ENCODE results near the gene MNX1.

The MNX1 gene

DNA sequence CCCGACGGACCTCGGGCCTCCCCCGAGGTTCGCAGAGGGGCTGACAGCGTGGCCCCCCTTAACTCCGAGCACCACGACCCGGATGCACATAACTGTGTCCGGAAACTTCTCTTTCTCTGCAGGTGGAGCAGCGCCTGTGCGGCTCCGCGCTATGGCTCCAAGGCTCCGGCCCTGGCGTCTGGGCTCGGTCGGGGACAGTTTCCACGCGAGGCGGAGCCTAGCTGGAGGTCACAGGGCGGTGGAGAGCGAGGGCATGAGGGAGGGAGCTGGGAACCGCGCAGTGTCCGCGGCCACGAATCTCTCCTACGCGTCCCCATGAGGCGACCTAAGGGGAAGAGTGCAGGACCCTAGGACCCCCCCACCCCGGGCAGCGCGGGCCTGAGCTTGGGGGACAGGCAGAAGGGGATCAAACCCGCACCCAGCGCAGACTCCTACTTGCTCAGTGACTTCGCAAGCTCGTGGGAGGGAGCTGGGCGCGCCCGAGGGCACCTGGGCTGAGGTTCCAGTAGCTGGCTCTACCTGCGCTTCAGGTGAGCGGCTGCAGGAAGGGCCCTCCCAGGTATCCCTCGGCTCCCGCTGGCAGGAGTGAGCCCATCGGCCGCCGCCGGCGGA, 8.6 kb upstream of the MNX1 start:
- H3K27ac ChIP-seq (ENCODE audit: low read depth, low read length): no peak overlapping the region
- H3K9me3 ChIP-seq (ENCODE audit: low read length): no peaks in the 10 kb centered on the region
- H3K27me3 ChIP-seq (ENCODE audit: control insufficient read depth in 1 of 2, insufficient read depth in 2 of 2, low read length in 2 of 2): peaks cover 62 to 95% of the 10 kb centered on the region in 2 donors
- H3K36me3 ChIP-seq (ENCODE audit: insufficient read depth, low read length): no peaks in the 10 kb centered on the region
- H3K9ac ChIP-seq (ENCODE audit: low read length): no peak overlapping the region
- no peak overlapping the region for H3K4me3 ChIP-seq (ENCODE audit: low read depth in 1 of 2, low read length in 2 of 2)
- H3K4me1 ChIP-seq (ENCODE audit: insufficient read depth, low read length): peaks cover 16% of the 10 kb centered on the region

DNA sequence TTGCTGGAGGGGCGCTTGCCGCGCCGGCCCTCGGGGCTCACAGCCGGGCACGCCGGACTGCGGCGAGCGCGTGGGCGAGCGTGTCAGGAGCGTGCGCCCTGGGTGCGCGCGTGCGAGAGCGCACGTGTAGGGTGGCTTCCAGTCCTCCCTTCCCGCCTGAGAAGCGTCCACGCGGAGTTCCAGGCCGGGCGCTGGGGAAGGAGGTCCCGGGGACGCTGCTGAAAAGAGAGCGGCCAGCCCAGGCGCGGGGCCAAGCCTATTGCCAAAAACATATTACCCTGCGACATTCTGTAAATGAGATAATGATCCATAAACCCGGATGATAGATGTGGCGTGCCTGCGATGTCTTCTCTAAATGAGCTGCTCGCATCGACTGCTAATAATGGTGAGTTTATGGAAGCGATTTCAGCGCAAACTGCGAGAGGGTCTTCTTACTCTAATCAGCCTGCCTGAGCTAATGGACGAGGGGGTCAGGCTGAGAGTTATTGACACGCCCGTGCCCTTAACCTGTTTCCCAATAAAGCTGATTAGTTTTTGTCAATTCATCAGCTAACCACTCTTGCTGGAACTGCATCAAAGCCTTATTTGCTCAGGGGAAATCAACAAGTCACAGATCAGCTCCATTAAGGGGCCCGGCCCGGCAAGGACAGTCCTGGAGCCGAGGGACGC, 8.0 kb upstream of the MNX1 start:
- Histone ChIP-seq H3K4me3 (ENCODE audit: low read depth in 1 of 2, low read length in 2 of 2) (no peak overlapping the region), H3K27me3 (ENCODE audit: control insufficient read depth in 1 of 2, insufficient read depth in 2 of 2, low read length in 2 of 2) (peaks cover 61 to 100% of the 10 kb centered on the region in 2 donors)

DNA sequence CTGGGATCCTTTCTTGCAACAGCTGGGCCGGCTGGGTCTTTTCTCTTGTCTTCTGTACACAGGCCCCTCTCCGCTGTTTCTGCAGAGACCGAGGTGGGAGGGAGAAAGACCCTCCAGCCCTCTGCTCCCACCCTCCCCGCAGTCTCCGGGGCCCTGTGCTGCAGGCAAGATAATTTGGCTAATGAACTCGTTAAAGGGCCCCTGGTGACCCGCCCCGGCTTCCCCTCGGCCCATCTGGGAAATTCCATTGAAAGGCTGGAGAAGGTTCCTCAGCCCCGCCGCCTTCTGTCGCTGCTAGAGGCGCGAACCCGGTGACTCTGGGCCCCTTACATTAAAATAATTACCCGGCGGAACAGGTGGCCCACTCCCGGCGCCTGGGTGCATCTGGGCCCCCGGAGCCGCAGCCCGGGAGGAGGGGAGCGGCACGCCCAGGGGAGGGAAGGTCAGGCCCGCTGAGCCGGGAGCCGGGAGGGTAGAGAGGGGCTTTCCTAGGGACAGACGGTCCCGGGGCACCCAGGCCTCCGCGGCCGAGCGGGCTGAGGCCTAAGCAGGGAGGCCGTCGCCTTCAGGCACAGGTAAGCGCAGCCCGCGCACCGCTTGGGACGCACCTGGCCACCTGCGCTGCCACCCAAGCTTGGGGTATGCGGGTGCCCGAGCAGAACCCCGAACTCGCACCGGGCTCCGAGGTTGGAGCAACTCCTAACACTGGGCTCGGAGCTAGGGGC, 7.3 kb upstream of the MNX1 start:
- Histone ChIP-seq H3K4me1 (ENCODE audit: insufficient read depth, low read length) (peaks cover 16% of the 10 kb centered on the region), H3K4me3 (ENCODE audit: low read depth in 1 of 2, low read length in 2 of 2) (no peak overlapping the region), H3K9ac (ENCODE audit: low read length) (no peak overlapping the region), H3K27ac (ENCODE audit: low read depth, low read length) (no peak overlapping the region), H3K9me3 (ENCODE audit: low read length) (no peaks in the 10 kb centered on the region), H3K36me3 (ENCODE audit: insufficient read depth, low read length) (no peaks in the 10 kb centered on the region), H3K27me3 (ENCODE audit: control insufficient read depth in 1 of 2, insufficient read depth in 2 of 2, low read length in 2 of 2) (peaks cover 54 to 100% of the 10 kb centered on the region in 2 donors)

More for the DNA sequence above, 8.0 kb upstream of the MNX1 start:
- Histone ChIP-seq H3K9ac (ENCODE audit: low read length) (no peak overlapping the region), H3K9me3 (ENCODE audit: low read length) (no peaks in the 10 kb centered on the region), H3K4me1 (ENCODE audit: insufficient read depth, low read length) (peaks cover 16% of the 10 kb centered on the region), H3K36me3 (ENCODE audit: insufficient read depth, low read length) (no peaks in the 10 kb centered on the region), H3K27ac (ENCODE audit: low read depth, low read length) (no peak overlapping the region)

DNA sequence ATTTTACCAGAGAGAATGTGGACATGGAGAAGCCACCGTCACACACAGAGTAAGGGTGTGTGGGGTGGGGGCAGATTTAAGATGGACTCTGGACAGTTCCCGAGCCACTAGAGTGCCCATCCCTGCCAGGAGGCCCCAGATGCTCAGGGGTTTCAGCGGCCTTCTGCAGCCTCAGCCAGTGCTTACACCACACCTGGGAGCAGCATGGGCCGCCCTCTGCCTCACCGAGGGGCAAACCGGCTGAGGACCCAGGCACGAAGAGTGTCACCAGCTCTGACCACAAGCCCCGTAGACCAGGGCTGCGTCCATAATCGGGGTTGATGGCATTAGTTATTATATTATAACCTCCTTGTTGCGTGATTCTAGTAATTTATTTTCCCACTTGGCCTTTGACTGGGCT, 6.7 kb upstream of the MNX1 start:
- Histone ChIP-seq H3K27me3 (ENCODE audit: control insufficient read depth in 1 of 2, insufficient read depth in 2 of 2, low read length in 2 of 2) (peaks cover 48 to 98% of the 10 kb centered on the region in 2 donors), H3K36me3 (ENCODE audit: insufficient read depth, low read length) (no peaks in the 10 kb centered on the region), H3K4me3 (ENCODE audit: low read depth in 1 of 2, low read length in 2 of 2) (no peak overlapping the region), H3K9ac (ENCODE audit: low read length) (no peak overlapping the region), H3K9me3 (ENCODE audit: low read length) (no peaks in the 10 kb centered on the region), H3K27ac (ENCODE audit: low read depth, low read length) (no peak overlapping the region), H3K4me1 (ENCODE audit: insufficient read depth, low read length) (peaks cover 16% of the 10 kb centered on the region)

DNA sequence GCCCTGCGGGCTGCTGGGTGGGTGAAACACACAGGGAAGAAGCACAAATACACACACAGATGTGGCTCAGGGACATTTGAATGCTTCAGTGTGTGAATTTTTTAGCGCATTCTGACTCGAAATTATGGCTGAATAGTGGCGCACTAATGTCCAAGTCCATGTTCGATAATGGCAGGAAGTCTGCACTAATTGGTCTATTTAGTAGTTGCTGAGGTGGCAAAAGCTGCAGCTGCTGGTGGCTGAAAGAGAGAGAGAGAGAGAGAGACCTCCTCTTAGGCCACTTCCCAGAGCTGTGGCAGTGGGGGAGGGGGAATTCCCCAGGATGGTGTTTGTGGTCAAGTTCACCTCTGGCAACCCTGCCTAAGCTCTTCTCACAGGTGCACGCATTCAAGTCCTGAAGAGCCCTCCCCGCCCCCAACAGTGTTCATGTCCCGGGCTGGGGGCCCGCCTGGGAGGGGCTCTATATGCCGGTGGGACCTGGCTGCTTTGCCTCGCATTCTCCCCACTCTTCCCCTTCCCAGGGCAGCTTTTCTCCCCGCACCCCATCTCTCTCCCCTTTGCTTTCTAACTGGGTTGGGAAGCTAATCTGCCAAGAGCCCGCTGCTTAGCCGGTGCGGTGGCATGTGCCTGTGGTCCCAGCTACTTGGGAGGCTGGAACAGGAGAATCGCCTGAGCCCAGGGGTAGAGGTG, 6.0 kb upstream of the MNX1 start:
- peaks cover 47 to 97% of the 10 kb centered on the region in 2 donors for H3K27me3 ChIP-seq (ENCODE audit: control insufficient read depth in 1 of 2, insufficient read depth in 2 of 2, low read length in 2 of 2)
- no peak overlapping the region for H3K4me3 ChIP-seq (ENCODE audit: low read depth in 1 of 2, low read length in 2 of 2)
- H3K4me1 ChIP-seq (ENCODE audit: insufficient read depth, low read length): peaks cover 16% of the 10 kb centered on the region
- no peaks in the 10 kb centered on the region for H3K36me3 ChIP-seq (ENCODE audit: insufficient read depth, low read length)
- no peak overlapping the region for H3K27ac ChIP-seq (ENCODE audit: low read depth, low read length)
- H3K9ac ChIP-seq (ENCODE audit: low read length): no peak overlapping the region
- no peaks in the 10 kb centered on the region for H3K9me3 ChIP-seq (ENCODE audit: low read length)

DNA sequence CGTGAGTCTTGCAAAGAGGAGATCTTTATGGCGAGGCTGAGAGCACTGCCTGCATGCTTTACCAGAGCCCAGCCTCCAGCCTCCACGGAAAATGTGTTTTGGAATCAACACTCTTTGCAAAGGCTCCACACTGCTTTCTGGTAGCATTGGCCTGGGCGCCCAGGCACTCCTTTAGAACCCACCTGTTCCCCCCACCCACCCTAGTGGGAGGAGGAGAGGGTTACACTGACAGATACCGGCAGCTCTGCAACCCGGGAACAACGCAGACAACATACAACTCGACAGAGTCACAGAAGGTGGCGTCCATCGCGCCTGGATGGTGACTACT, 5.5 kb upstream of the MNX1 start:
- no peak overlapping the region for H3K9ac ChIP-seq (ENCODE audit: low read length)
- no peaks in the 10 kb centered on the region for H3K36me3 ChIP-seq (ENCODE audit: insufficient read depth, low read length)
- peaks cover 45 to 97% of the 10 kb centered on the region in 2 donors for H3K27me3 ChIP-seq (ENCODE audit: control insufficient read depth in 1 of 2, insufficient read depth in 2 of 2, low read length in 2 of 2)
- H3K9me3 ChIP-seq (ENCODE audit: low read length): no peaks in the 10 kb centered on the region
- no peak overlapping the region for H3K27ac ChIP-seq (ENCODE audit: low read depth, low read length)
- H3K4me3 ChIP-seq (ENCODE audit: low read depth in 1 of 2, low read length in 2 of 2): no peak overlapping the region
- peaks cover 16% of the 10 kb centered on the region for H3K4me1 ChIP-seq (ENCODE audit: insufficient read depth, low read length)

DNA sequence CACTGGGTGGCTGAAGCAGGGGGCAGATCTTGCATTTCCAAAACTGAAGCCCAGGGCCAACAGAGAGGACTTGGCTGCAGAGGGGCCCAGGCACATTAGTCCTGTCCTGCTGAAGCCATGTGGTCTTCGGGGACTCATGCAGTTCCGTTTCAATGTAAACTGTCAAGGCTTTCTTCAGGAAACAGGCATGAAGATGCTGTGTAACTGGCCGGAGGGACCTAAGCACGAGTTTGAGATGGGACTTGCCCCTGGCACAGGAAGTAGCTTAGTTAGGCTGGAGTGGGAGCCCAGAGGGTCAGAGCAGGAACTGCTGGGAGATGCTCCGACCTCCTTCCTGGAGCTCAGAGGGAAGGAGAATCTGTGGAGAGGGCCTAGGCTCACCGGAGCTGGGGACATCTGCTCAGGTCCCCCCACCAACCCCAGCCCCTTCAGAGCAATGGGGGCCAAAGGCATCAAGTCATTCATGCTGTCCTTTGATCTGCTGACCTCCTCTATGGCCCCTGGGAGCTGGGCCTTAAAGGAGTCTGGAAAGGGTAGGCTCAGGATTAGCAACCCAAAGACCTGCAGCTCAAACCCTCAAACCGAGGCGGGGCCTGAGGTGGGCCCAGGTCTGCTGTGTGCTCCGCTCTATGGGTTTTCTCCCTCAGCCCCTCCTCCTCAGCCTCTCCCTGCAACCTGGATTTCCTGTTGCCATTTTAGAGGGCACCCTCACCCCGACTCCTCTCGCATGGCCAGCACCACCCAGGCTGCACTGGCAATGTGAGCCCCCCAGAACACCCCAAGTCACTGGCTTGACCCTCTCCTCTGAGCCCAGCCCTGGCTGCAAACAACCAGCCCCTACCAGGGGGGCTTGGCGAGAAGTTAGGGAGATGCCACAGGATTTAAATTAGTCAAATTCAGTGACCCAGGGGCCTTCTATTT, 4.4 kb upstream of the MNX1 start:
- Histone ChIP-seq H3K9ac (ENCODE audit: low read length) (no peak overlapping the region), H3K4me1 (ENCODE audit: insufficient read depth, low read length) (peaks cover 6% of the 10 kb centered on the region), H3K36me3 (ENCODE audit: insufficient read depth, low read length) (no peaks in the 10 kb centered on the region), H3K27ac (ENCODE audit: low read depth, low read length) (no peak overlapping the region), H3K27me3 (ENCODE audit: control insufficient read depth in 1 of 2, insufficient read depth in 2 of 2, low read length in 2 of 2) (peaks cover 34 to 89% of the 10 kb centered on the region in 2 donors), H3K4me3 (ENCODE audit: low read depth in 1 of 2, low read length in 2 of 2) (no peak overlapping the region), H3K9me3 (ENCODE audit: low read length) (no peaks in the 10 kb centered on the region)

DNA sequence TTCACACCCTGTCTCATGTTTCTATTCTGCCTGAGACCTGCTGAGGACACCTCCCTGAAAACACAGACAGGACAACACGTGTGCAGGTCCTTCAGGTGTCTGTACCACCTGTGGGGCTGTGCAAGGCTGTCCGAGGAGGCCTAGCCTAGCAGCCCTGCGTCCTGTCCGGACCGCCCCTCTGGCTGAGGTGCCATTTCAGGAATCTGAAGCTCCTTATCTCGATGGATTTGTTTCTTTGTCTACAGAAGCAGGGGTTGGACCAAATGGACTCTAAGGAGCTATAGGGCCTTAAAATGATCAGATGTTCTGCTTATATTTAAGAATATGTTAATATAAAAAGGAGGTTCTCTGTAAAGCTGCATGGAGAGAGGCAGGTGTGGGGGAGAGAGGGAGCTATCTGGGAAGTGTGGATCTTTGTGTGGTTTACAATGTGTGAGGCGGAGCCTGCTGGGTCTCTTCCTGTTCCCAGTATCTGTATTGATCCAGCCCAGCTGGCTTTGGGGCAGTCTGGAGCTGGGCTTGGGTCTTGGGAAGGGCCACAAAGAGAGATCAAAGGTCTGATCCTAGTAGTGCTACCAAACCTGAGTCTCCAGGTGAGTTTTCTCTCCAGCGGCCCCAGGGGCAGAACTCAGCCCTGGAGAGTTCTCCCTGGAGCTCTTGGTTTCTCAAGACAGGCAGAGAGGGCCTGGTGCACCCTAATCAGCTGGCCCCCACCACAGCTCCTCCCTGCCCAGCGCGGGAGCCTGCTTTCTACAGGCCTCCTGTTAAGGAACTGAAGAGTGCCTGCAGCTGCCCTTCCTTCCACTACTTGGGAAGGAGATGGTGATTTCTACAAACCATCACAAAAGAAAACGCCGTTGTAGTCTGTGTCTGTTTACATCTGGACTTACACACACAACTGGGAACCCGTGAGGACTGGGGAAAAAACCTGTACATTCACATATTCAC, 3.4 kb upstream of the MNX1 start:
- H3K4me1 ChIP-seq (ENCODE audit: insufficient read depth, low read length): peaks cover 3% of the 10 kb centered on the region
- H3K27ac ChIP-seq (ENCODE audit: low read depth, low read length): no peak overlapping the region
- no peak overlapping the region for H3K9ac ChIP-seq (ENCODE audit: low read length)
- H3K4me3 ChIP-seq (ENCODE audit: low read depth in 1 of 2, low read length in 2 of 2): no peak overlapping the region
- peaks cover 24 to 86% of the 10 kb centered on the region in 2 donors for H3K27me3 ChIP-seq (ENCODE audit: control insufficient read depth in 1 of 2, insufficient read depth in 2 of 2, low read length in 2 of 2)
- no peaks in the 10 kb centered on the region for H3K9me3 ChIP-seq (ENCODE audit: low read length)
- no peaks in the 10 kb centered on the region for H3K36me3 ChIP-seq (ENCODE audit: insufficient read depth, low read length)

DNA sequence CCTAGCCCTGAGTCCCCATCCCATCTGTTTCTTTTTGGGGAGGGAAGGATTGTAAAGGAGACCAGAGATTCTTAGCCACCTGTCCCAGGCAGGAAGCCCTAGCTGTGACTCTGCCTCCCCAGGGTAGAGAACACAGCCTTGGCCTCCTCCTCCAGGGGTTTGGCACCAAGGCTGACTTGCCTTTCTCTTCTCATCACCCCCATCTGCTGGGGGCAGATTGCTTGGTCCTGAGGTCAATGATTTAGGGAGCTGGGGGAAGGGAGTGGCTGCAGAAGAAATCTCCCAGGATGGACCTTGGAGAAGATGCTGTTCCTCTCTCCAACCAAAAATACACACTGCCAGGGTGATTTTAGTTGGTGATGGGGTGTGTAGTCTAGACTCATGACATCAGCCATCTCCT, 2.6 kb upstream of the MNX1 start:
- no peaks in the 10 kb centered on the region for H3K36me3 ChIP-seq (ENCODE audit: insufficient read depth, low read length)
- H3K9ac ChIP-seq (ENCODE audit: low read length): no peak overlapping the region
- peaks cover 19 to 86% of the 10 kb centered on the region in 2 donors for H3K27me3 ChIP-seq (ENCODE audit: control insufficient read depth in 1 of 2, insufficient read depth in 2 of 2, low read length in 2 of 2)
- H3K27ac ChIP-seq (ENCODE audit: low read depth, low read length): no peak overlapping the region
- H3K9me3 ChIP-seq (ENCODE audit: low read length): no peaks in the 10 kb centered on the region
- no peaks in the 10 kb centered on the region for H3K4me1 ChIP-seq (ENCODE audit: insufficient read depth, low read length)
- H3K4me3 ChIP-seq (ENCODE audit: low read depth in 1 of 2, low read length in 2 of 2): no peak overlapping the region

DNA sequence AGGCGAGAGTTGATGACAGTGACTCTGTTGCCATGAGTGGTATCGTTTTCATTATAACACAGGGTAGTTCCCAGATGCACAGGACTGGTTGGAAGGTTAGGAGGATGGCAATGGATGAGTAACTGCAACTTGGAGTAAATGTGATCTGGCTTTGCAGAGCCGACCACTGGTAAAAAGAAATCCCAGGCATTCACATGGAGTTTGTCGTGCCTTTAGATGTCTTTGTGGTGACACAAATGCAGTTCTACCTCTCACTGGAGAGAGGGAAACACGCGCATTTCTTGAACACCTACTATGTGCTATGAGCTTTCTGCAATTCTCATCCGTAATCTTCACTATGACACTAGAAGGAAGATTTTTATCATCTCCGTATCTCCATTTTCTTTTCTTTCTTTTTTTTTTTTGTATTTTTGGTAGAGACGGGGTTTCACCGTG, 1.7 kb upstream of the MNX1 start:
- H3K9me3 ChIP-seq (ENCODE audit: low read length): no peaks in the 10 kb centered on the region
- peaks cover 19 to 86% of the 10 kb centered on the region in 2 donors for H3K27me3 ChIP-seq (ENCODE audit: control insufficient read depth in 1 of 2, insufficient read depth in 2 of 2, low read length in 2 of 2)
- no peaks in the 10 kb centered on the region for H3K36me3 ChIP-seq (ENCODE audit: insufficient read depth, low read length)
- no peak overlapping the region for H3K27ac ChIP-seq (ENCODE audit: low read depth, low read length)
- no peak overlapping the region for H3K4me3 ChIP-seq (ENCODE audit: low read depth in 1 of 2, low read length in 2 of 2)
- H3K9ac ChIP-seq (ENCODE audit: low read length): no peak overlapping the region
- no peaks in the 10 kb centered on the region for H3K4me1 ChIP-seq (ENCODE audit: insufficient read depth, low read length)
